LoVo (cell line): Measurements from ENCODE around the gene ZBTB32.
"Not testable (repeated sequence)": the region's sequence is repeated elsewhere in the genome, so short reads cannot be mapped to it uniquely, and the experiment has no call there.

Experiments used
- DNase-seq: peaks from one replicate; pipeline ENCODE4 v3.0.0-alpha.2; 2016; ENCODE audit warnings: low spot score

Gene ZBTB32

GRCh38 chr19:35704218-35704617, at the start of gene ZBTB32:
ZBTB32 (plus strand) TSS chr19:35704558; CDS start chr19:35714627, 10,069 bp downstream.
- no peak for DNase-seq

GRCh38 chr19:35654828-35655227, 49.5 kb upstream of the ZBTB32 start:
- not testable (repeated sequence) for DNase-seq

- DNase-seq = no peak
Measured at GRCh38 chr19:35655600-35655999, 48.8 kb upstream of the ZBTB32 start.

GRCh38 chr19:35656700-35657099, 47.7 kb upstream of the ZBTB32 start:
- DNase-seq = no peak

GRCh38 chr19:35657904-35658700, 46.3 kb upstream of the ZBTB32 start:
- DNase-seq = no peak

- no peak for DNase-seq
Measured at GRCh38 chr19:35661995-35662340, 42.4 kb upstream of the ZBTB32 start.

GRCh38 chr19:35663981-35664380, 40.4 kb upstream of the ZBTB32 start:
- DNase-seq = no peak

GRCh38 chr19:35665157-35665556, 39.2 kb upstream of the ZBTB32 start:
- DNase-seq = no peak

- DNase-seq = no peak
Measured at GRCh38 chr19:35665604-35666003, 38.8 kb upstream of the ZBTB32 start.

- no peak for DNase-seq
Measured at GRCh38 chr19:35666251-35666913, 38.0 kb upstream of the ZBTB32 start, which contains the start of gene UPK1A. UPK1A (plus strand) TSS chr19:35666517; CDS start chr19:35666813, 296 bp downstream.

GRCh38 chr19:35669566-35669965, 34.8 kb upstream of the ZBTB32 start:
- DNase-seq = no peak

GRCh38 chr19:35669974-35670373, 34.4 kb upstream of the ZBTB32 start:
- no peak for DNase-seq

GRCh38 chr19:35670686-35671085, 33.7 kb upstream of the ZBTB32 start:
- DNase-seq = no peak

GRCh38 chr19:35671818-35672217, 32.5 kb upstream of the ZBTB32 start:
- no peak for DNase-seq

GRCh38 chr19:35673121-35673804, 31.1 kb upstream of the ZBTB32 start:
- DNase-seq = peak; percentile 43

- DNase-seq = no peak
Measured at GRCh38 chr19:35675589-35676140, 28.7 kb upstream of the ZBTB32 start.

- no peak for DNase-seq
Measured at GRCh38 chr19:35689836-35690235, 14.5 kb upstream of the ZBTB32 start.

GRCh38 chr19:35691106-35691505, 13.3 kb upstream of the ZBTB32 start:
- DNase-seq = not testable (repeated sequence)

GRCh38 chr19:35692010-35692409, 12.3 kb upstream of the ZBTB32 start:
- no peak for DNase-seq

- DNase-seq = no peak
Measured at GRCh38 chr19:35693422-35693821, 10.9 kb upstream of the ZBTB32 start.

- peak; percentile 85 for DNase-seq
Measured at GRCh38 chr19:35693835-35694599, 10.3 kb upstream of the ZBTB32 start.

GRCh38 chr19:35695895-35696422, 8.4 kb upstream of the ZBTB32 start:
- no peak for DNase-seq
